GM18951 (cell line): Measurements from ENCODE around the gene IL16.

Source experiments
- POLR2A ChIP-seq: IDR thresholded peaks from 4 replicates; pipeline ENCODE4 v1.6.1; 2011; ENCODE audit warnings: mild to moderate bottlenecking; ENCODE audit not compliant: insufficient read length, insufficient read depth; ENCODE audit errors: extremely low read depth
- in situ Hi-C: fragments of 300-500 bp; cut with MboI; formaldehyde crosslinking; loops from one replicate; pipeline ENCODE4 v1.12.0; 2022; ENCODE audit warnings: low sequenced_read_pairs, mixed read lengths, inconsistent platforms; ENCODE audit not compliant: unreplicated experiment

IL16 gene

GRCh38 chr15:81258455-81258854 is 61.8 kb downstream of the IL16 start:
- in situ Hi-C loops, result loop anchor here (25.0 kb wide), 1 partner anchor 796 kb away; no protein-coding TSS in a partner anchor

DNA sequence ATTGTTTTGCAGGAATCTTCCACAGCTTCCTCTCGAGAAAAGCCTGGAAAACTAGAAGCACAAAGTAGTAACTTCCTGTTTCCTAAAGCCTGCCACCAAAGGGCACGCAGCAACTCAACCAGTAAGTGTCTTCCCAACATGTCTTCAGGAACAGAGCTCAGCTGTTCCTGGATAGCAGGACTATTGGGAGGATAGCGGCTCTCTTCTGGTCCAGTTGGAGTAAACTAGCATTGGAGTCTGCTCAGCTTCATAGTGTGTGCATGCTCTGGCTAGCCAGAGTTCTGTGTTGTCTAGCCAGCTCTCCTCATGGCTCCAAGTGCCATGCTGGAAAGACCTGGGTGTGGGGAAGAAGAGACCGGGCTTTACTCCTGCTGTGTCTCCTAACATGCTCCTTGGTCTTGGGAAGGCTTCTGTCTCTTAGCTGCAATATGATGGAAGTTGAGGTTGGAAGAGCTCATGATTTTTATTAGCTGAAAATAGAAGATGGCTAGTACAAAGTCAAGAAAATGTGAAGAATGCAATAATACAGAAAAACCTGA is 63.1 kb downstream of the IL16 start:
- in situ Hi-C loops, result loop anchor here (10.0 to 25.0 kb wide), 2 partner anchors 145 to 798 kb away; no protein-coding TSS in a partner anchor

More at GRCh38 chr15:81258455-81258854, 61.8 kb downstream of the IL16 start:
- TF ChIP-seq POLR2A, result no peak

GRCh38 chr15:81261172-81261811 is 64.6 kb downstream of the IL16 start:
- no peak for TF ChIP-seq POLR2A
- in situ Hi-C loops, result loop anchor here (10.0 to 25.0 kb wide), 2 partner anchors 146 to 799 kb away; no protein-coding TSS in a partner anchor

More for the DNA sequence above, 63.1 kb downstream of the IL16 start:
- no peak for TF ChIP-seq POLR2A

- no peak for TF ChIP-seq POLR2A
- in situ Hi-C loops, result loop anchor here (10.0 to 25.0 kb wide), 2 partner anchors 149 to 801 kb away; no protein-coding TSS in a partner anchor
These were observed 66.8 kb downstream of the IL16 start for GRCh38 chr15:81263477-81263876.

GRCh38 chr15:81264072-81264857 is 67.6 kb downstream of the IL16 start:
- no peak for TF ChIP-seq POLR2A
- in situ Hi-C loops, result loop anchor here (10.0 to 25.0 kb wide), 2 partner anchors 149 to 802 kb away; no protein-coding TSS in a partner anchor

DNA sequence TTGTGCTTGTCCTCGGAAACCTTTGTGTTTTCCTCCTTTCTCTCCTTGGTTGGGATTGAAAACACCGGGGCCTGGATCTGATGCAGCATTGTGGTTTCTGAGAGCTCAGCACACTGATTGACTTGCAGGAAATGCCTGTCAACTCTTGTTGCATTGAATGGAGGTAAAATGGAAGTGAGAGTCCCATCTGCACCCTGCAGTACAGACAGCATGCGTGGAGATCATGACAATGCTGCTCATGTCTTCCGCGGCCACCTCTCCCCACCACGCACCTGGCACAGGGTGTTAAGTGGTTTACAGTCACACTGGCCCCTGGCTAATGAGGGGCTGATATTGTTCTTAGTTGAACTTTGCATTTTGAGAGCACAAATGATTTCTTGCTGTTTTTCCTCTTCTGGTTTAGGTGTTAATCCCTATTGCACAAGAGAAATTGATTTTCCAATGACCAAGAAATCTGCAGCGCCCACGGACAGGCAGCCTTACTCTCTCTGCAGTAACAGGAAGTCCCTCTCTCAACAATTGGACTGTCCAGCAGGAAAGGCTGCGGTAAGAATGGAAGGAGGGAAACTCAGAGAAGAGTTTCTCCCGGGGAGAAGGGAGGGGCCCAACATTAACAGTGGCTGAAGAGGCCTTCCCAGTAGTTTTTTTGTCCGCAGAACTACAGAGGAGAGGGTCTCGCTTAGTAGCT is 68.7 kb downstream of the IL16 start:
- in situ Hi-C loops, result loop anchor here (5.0 to 25.0 kb wide), 3 partner anchors 132 to 803 kb away; no protein-coding TSS in a partner anchor
- no peak for TF ChIP-seq POLR2A

DNA sequence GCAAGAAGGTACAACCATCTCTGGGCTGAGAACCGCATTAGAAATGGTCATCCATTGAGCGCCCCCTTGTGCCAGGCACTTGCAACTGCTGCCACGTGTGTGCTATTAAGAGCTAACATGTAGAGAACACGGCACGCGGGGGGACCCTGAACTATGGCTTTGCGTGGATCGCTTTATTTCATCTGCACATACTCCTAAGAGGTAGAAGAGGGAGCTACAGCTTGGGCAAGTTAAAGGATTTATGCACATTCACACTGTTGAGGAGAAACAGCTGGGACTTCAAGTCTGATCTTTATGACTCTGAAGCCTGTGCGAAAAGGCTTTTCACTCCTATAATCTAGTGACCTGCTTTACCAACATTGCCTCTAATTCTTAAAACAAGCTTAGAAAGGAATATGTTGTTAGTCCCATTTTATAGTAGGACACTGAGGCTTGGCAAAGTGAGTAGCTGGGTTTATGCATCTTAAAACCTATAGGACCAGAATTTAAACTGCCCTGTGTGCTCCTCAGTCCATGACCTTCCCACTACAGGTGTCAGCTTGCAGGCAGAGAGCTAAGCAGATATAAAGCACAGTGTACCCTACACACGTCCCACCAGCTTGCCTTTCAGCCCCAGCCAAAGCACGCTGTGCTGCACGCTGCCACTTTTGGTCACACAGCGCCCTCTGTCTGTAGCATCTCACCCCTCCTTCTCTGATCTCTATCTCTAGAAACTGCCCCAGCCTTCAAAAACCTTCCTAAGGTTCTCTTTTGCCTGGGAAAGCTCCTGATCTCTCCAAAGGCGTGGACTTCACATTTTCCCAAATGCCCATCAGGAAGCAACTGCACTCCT is 69.5 kb downstream of the IL16 start:
- in situ Hi-C loops, result loop anchor here (5.0 to 25.0 kb wide), 3 partner anchors 131 to 804 kb away; no protein-coding TSS in a partner anchor
- no peak for TF ChIP-seq POLR2A

DNA sequence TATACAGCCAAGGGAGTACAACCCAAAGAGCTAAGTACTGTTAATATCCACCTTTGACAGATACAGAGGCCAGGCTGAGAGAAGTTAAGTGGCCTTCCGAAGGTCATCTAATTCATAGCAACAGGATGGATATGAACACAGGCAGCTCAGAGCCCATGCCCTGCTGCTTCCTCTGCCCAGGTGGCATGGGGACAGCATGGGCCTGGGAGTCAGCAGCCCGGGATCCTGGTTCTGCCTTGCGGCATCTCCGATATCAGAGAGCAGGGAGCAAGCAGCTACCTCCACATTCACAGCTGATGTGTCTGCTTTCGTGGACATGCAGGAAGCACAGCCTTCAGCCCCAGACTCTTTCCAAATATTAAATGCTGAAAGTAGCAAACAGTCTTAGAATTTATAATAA is 71.7 kb downstream of the IL16 start:
- in situ Hi-C loops, result loop anchor here (5.0 to 25.0 kb wide), 3 partner anchors 129 to 806 kb away; no protein-coding TSS in a partner anchor
- TF ChIP-seq POLR2A, result no peak

DNA sequence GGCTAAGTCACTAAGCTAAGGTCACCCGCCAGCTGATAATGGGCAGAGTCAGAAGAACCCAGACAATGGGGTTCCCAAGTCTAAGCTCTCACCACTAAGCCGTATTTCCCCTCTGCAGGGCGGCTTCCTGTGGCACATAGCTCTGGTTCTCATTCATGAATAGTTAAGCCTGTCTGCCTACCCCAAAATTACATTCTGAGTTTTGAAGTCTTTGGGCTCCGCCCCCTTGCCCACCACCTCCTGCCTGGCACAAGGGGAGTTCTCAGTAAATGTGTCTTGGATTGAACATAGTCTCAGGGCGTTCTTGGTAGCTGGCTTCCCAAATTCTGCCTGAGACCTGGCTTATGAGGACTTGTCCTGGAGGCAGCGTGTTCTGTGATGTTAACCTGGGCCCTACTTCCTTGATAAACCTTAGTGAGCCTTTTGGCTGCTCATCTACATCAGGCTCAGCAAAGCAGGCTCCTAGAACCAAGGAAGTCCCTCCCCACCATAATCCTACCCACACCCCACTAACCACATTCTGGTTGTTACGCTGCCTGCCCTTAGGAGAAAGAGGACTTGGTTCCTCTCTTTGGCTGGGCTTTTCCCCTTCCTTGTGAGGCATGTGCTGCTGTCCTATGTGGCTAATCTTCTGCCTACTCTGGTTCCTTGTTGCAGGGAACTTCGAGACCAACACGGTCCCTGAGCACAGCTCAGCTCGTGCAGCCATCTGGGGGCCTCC is 72.4 kb downstream of the IL16 start:
- TF ChIP-seq POLR2A, result no peak
- in situ Hi-C loops, result loop anchor here (5.0 to 25.0 kb wide), 3 partner anchors 128 to 807 kb away; no protein-coding TSS in a partner anchor

DNA sequence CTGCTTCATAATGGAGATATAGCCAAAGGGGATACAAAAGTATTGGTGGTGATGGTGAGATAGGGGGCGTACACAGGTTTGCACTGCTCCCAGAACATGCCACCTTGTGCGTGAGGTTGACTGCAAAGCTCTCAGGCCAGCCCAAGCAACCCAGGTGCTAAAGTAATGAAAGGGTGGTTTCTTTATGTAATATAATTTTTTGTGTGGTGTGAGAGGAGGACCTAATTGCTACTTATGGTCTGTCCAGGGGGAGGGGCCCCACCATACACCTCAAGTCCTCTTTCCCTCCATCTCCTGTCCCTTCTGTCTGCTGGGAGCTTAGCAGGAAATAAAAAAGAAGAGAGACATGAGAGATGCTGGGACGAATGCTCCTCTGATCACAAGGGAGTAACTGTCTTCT is 73.5 kb downstream of the IL16 start:
- TF ChIP-seq POLR2A, result no peak
- in situ Hi-C loops, result loop anchor here (25.0 kb wide), 1 partner anchor 808 kb away; no protein-coding TSS in a partner anchor
